Neuron (in vitro differentiated cells): ENCODE measurements around the gene PCLO.
"Not testable (repeated sequence)": the region's sequence is repeated elsewhere in the genome, so short reads cannot be mapped to it uniquely, and the experiment has no call there.

ENCODE experiments used
- H2AFZ ChIP-seq: one replicate; pipeline ENCODE4 v1.6.1; 2013; ENCODE audit warnings: low read depth, mild to moderate bottlenecking, inconsistent platforms, low read length, moderate library complexity
- H3K27me3 ChIP-seq: one replicate; pipeline ENCODE4 v1.6.1; 2013; ENCODE audit warnings: low read length; ENCODE audit not compliant: insufficient read depth
- H3K36me3 ChIP-seq: one replicate; pipeline ENCODE4 v1.6.1; 2013; ENCODE audit warnings: low read length; ENCODE audit not compliant: insufficient read depth
- H3K4me1 ChIP-seq: one replicate; pipeline ENCODE4 v1.6.1; 2013; ENCODE audit warnings: low read length; ENCODE audit not compliant: insufficient read depth
- H3K4me3 ChIP-seq: 2 replicates; pipeline ENCODE4 v1.5.1; 2013; ENCODE audit warnings: mild to moderate bottlenecking, low read length, moderate library complexity
- H3K9me3 ChIP-seq: one replicate; pipeline ENCODE4 v1.6.1; 2013; ENCODE audit warnings: low read length

PCLO gene

DNA sequence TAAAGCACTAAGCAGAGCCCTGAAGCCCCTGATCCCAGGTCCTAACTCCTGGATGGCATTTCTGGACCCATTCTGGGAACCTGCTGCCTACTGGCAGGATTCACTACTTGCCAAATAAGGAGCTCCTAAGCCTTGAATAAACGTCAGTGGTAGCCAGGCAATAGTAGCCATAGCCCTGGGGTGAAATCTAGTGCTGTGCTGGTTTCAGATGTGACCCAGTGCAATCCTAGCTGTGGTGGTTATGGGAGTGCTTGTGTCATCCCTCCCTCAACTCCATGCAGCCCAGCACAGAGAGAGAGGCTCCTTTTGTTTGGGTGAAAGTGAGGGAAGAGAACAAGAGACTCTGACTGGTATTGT lies 43.7 kb downstream of the PCLO start:
- Histone ChIP-seq H2AFZ (no peak overlapping the region), H3K4me1 (no peaks in the 10 kb centered on the region), H3K27me3 (no peaks in the 10 kb centered on the region), H3K4me3 (no peak overlapping the region), H3K9me3 (peaks cover 15% of the 10 kb centered on the region), H3K36me3 (peaks cover 13% of the 10 kb centered on the region)

DNA sequence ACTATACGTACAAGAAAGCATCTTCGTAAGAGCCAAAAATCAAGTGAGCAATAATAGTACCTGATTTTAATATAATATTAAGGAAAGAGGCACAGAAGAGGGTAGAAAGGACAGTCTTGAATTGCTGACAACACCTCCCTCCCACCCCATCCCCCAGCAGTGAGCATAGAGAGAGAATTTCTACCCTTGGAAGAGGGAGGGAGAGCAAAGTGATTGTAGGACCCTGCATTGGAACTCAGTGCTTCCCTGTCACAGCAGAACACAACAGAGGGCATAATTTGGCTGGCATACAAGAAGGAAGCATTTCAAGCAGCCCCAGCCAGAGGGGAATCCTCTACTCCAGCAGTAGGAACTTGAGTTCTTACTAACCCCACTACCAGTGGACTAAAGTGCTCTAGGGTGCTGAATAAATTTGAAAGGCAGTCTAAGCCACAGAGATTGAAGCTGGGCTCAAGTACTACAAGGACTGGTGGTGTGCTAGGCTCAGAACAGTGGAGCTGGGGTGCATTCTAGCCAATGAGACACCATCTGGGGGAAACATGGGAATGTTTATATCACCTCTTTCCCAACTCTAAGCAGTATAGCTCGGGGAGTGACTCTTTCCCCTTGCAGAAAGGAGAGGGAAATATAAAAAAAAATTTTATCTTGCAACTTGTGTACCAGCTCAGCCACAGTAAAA lies 44.2 kb downstream of the PCLO start:
- no peak overlapping the region for H2AFZ ChIP-seq
- H3K4me3 ChIP-seq, result no peak overlapping the region
- peaks cover 13% of the 10 kb centered on the region for H3K36me3 ChIP-seq
- H3K9me3 ChIP-seq, result peaks cover 13% of the 10 kb centered on the region
- H3K4me1 ChIP-seq, result no peaks in the 10 kb centered on the region
- H3K27me3 ChIP-seq, result no peaks in the 10 kb centered on the region

DNA sequence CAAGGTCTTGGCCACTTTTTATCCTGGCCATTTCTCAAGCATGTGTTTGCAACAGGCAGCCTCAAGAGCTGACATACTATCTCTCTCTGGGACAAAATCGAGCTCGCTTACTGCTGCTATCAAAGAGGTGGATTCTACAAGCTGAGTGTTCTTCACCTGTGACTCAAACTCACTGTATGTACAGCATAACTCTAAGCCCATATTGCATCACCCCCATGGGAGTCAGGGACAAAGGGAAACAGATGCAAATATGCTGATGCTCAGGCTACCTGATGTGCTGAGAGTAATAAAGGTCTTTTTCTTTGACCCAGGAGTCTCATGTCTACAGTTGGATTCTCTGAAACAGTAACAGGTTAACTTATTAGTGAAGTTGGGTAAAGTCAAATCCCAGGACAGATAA lies 45.2 kb downstream of the PCLO start:
- Histone ChIP-seq H2AFZ (no peak overlapping the region), H3K9me3 (peaks cover 9% of the 10 kb centered on the region), H3K27me3 (no peaks in the 10 kb centered on the region), H3K36me3 (peaks cover 11% of the 10 kb centered on the region), H3K4me1 (no peaks in the 10 kb centered on the region), H3K4me3 (no peak overlapping the region)

DNA sequence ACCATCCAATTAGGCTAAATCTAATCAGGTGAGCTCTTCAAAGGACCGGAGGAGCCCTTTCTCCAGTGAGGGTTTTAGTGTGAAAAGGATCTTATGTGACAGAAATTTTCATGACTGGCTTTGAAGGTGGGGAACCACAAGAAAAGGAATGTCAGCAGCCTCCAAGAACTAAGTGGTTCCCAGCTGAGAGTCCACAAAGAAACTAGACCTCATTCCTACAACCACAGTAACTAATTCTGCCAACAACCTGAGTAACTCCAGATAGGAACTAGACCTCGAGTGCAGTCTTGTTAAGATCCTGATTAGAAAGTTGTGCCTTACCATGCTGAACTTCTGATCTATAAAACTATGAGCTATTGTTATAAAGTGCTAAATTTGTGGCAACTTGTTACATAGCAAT lies 51.3 kb downstream of the PCLO start:
- peaks cover 3% of the 10 kb centered on the region for H3K36me3 ChIP-seq
- H3K4me1 ChIP-seq, result no peaks in the 10 kb centered on the region
- H3K9me3 ChIP-seq, result no peaks in the 10 kb centered on the region
- H3K4me3 ChIP-seq, result no peak overlapping the region
- H2AFZ ChIP-seq, result no peak overlapping the region
- H3K27me3 ChIP-seq, result no peaks in the 10 kb centered on the region

DNA sequence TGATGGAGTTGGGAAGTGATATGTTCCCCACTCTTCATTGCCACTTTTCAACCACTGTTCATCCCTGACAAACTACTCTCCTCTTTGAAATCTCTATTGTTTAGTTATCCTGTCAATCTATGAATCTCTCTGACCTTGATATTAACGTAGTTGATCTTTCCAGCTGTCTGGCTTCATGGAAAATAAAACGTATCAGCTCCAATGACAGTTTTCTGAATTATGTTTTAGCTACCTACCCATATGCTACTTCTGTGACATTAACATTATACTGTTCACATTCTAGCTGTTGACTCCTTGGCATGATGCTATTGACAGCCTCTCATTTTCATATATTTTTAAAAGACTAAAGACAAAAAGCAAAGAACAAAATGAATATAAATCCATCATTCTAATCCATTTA lies 53.3 kb downstream of the PCLO start:
- H3K4me3 ChIP-seq, result no peak overlapping the region
- no peaks in the 10 kb centered on the region for H3K27me3 ChIP-seq
- H3K9me3 ChIP-seq, result no peaks in the 10 kb centered on the region
- peaks cover 2% of the 10 kb centered on the region for H3K36me3 ChIP-seq
- H2AFZ ChIP-seq, result no peak overlapping the region
- H3K4me1 ChIP-seq, result peaks cover 14% of the 10 kb centered on the region

DNA sequence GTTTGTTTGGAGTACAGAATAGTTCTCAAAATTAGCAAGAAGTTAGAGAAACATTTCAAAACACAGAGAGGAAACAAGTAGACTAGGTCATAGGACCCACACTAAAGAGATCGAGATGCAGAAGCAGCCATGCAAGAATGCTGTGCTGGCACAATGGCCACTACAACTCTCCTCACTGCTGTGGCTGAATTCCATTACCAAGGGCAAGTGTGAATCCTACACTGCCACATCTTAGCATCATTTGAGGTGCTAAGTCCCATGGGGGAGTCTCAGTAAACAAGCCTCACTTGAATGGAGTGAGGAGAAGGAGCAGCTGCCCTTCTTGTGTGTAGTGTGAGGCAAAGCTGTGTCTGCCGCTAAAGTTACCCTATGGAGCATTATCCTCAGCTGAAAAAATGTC lies 56.7 kb downstream of the PCLO start:
- Histone ChIP-seq H2AFZ (no peak overlapping the region), H3K9me3 (no peaks in the 10 kb centered on the region), H3K27me3 (no peaks in the 10 kb centered on the region), H3K36me3 (no peaks in the 10 kb centered on the region), H3K4me1 (peaks cover 14% of the 10 kb centered on the region), H3K4me3 (no peak overlapping the region)

DNA sequence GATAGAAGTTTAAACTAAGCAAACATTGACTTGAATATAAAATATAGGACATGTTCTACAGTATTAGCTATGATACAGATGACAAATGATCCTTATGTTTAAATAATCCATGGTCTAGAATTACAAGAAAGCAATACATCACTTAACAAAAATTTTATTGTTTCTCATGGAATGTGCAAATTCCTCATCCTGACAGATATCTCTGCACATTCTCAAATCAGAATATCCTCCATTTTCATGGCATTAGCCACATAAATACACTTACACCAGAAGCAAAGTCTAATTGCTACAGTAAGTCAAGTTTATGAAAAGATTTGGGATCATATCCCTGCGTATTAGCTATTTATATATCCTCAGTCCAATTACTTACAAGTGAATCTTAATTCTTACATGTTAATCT lies 57.6 kb downstream of the PCLO start:
- no peaks in the 10 kb centered on the region for H3K9me3 ChIP-seq

DNA sequence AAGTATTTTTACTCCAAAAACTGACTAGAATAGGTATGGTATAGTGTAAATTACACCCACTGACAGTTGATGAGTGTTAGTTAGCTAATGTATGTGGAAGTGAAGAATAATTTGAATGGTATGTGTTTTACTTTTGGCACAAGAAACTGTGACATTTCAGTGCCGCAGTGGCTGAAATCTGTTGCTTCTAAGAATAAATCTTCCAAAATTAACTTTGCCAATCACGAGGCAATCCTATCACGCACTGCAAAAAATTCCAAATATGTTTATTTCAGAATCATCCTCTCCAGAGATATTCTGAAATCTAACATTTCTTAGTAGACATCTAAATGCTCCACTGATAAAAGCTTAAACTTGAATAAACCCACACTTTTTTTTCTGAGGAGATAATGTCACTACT lies 61.2 kb downstream of the PCLO start:
- H2AFZ ChIP-seq, result no peak overlapping the region
- H3K36me3 ChIP-seq, result no peaks in the 10 kb centered on the region
- no peaks in the 10 kb centered on the region for H3K27me3 ChIP-seq
- no peaks in the 10 kb centered on the region for H3K9me3 ChIP-seq
- no peak overlapping the region for H3K4me3 ChIP-seq
- H3K4me1 ChIP-seq, result peaks cover 14% of the 10 kb centered on the region

More for the DNA sequence above, 57.6 kb downstream of the PCLO start:
- Histone ChIP-seq H3K4me1 (peaks cover 14% of the 10 kb centered on the region), H3K4me3 (no peak overlapping the region), H3K27me3 (no peaks in the 10 kb centered on the region), H3K36me3 (no peaks in the 10 kb centered on the region), H2AFZ (no peak overlapping the region)

DNA sequence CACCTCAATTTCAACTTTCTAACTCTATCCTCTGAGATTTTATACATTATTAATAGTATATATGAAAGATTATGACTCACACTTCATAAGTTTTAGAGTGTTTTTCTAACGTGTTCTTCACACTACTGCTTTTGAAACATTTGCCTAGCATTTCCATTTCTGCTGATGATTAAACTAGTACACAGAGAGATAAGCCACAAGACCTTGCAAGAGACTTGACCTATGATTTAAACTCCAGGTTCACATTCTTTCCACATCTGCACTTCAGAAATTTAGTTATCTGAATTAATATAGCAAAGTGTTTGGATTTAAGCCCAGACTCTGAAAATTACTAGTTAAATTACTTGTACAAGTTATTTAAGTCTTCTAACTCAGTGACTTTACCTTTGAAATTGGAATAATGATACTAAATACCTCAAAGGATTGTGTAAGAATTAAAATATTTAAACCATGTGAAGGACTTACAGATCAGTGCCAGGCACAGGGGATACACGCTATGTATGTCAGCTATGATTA lies 66.6 kb downstream of the PCLO start:
- H3K4me3 ChIP-seq, result no peak overlapping the region
- no peaks in the 10 kb centered on the region for H3K4me1 ChIP-seq
- H3K27me3 ChIP-seq, result no peaks in the 10 kb centered on the region
- no peak overlapping the region for H2AFZ ChIP-seq
- peaks cover 3% of the 10 kb centered on the region for H3K9me3 ChIP-seq
- H3K36me3 ChIP-seq, result peaks cover 2% of the 10 kb centered on the region

DNA sequence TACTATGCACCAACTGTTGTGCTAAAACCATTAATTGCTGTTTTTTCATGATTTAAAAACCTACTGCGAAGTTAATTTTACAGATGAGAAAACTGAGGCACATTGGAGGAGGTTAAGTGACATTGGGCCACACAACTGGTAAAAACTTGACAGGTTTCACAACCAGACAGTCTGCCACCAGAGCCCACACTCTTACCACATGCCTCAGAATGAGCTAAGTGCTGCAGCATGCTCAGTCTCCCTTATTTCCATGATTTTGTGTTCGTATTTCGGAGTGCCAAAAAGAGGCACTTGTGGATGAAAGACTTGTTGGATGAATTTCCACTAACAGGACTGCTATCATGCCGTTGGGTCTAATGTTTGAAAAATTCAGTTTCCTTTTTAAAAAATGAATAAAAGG lies 77.4 kb downstream of the PCLO start:
- H2AFZ ChIP-seq, result no peak overlapping the region
- H3K4me3 ChIP-seq, result no peak overlapping the region
- peaks cover 3% of the 10 kb centered on the region for H3K9me3 ChIP-seq
- no peaks in the 10 kb centered on the region for H3K4me1 ChIP-seq
- H3K36me3 ChIP-seq, result no peaks in the 10 kb centered on the region
- H3K27me3 ChIP-seq, result no peaks in the 10 kb centered on the region

DNA sequence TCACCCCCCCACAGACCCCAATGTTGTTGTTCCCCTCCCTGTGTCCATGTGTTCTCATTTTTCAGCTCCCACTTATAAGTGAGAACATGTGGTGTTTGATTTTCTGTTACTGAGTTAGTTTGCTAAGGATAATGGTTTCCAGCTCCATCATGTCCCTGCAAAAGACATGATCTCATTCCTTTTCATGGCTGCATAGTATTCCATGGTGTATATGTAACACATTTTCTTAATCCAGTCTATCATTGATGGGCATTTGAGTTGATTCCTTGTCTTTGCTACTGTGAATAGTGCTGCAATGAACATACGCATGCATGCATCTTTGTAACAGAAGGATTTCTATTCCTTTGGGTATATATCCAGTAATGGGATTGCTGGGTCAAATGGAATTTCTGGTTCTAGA lies 82.8 kb downstream of the PCLO start:
- not testable (repeated sequence) for H2AFZ ChIP-seq

DNA sequence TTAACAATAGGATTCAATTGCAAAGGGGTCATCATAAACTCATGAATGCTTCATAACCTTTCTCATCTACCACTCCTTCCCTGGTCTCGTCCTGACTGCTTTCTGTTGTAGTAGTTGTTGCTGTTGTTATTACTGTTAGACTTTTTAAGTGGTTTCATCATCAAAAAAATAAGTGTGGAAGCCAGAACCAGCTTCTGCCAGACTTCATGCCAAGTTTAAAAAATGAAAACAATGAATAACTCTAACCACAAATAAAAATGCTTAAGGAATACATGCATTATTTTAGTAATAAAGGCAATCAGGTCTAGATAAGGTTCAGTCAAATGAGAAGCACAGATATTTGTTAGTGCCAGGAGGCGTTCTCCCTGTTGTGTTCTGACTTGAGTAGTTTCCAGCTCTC lies 85.4 kb downstream of the PCLO start:
- Histone ChIP-seq H3K27me3 (no peaks in the 10 kb centered on the region), H3K9me3 (no peaks in the 10 kb centered on the region), H2AFZ (no peak overlapping the region), H3K4me1 (peaks cover 8% of the 10 kb centered on the region), H3K36me3 (peaks cover 2% of the 10 kb centered on the region), H3K4me3 (no peak overlapping the region)

More for the DNA sequence above, 82.8 kb downstream of the PCLO start:
- not testable (repeated sequence) for H3K9me3 ChIP-seq, H3K36me3 ChIP-seq, H3K4me1 ChIP-seq, H3K27me3 ChIP-seq, H3K4me3 ChIP-seq

DNA sequence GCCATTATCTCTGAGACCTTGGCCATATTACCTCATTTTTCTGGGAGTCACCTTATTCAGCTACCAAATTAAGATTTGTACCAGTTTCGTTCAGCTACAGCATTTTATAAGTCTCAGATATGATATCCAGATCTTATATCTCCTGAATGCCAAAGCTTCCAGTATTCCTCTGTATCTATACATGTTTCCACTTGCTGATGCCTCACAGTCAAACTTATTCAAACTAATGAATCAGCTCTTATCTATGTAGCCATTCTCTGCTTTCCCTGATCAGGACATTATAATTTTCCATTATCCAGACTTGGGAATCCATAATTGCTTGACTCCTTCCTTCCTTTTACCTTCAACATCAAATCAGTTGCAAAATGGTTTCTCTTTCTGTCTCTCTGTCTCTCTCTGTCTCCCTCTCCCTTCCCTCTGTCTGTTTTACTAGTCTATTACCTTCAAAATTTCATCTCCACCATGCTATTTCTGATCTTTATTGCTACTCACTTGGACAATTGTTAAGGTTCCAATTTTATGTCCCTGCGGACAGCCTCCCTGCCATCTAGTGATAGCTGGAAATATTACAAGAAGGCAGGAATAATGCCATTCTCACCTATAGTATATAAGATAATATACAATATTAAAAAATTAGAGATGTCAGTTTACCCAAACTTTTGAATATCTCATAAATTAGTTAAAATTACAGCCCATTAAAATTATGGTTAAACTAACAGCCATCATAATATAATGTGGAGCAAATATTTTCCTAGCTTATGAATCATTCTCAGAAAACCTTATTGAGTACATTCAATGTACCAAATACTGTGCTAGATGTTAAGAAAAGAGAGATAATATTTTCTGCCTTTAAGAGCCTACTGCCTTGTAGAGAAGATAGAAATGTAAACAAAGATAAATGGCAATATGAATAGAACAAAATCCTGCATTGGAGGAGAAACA lies 89.8 kb downstream of the PCLO start:
- H2AFZ ChIP-seq, result no peak overlapping the region
- H3K27me3 ChIP-seq, result no peaks in the 10 kb centered on the region
- H3K9me3 ChIP-seq, result no peaks in the 10 kb centered on the region
- H3K4me1 ChIP-seq, result peaks cover 8% of the 10 kb centered on the region
- no peaks in the 10 kb centered on the region for H3K36me3 ChIP-seq
- no peak overlapping the region for H3K4me3 ChIP-seq
